GM18498 (cell line): ENCODE data around the gene IREB2.
"Not testable (repeated sequence)": the region's sequence is repeated elsewhere in the genome, so short reads cannot be mapped to it uniquely, and the experiment has no call there.

Experiments used
- ATAC-seq: cut with Tn5 transposase; IDR thresholded peaks from one replicate; pipeline ENCODE4 v1.9.1; 2021; ENCODE audit warnings: mild to moderate bottlenecking, moderate library complexity; ENCODE audit not compliant: unreplicated experiment

IREB2 gene

DNA sequence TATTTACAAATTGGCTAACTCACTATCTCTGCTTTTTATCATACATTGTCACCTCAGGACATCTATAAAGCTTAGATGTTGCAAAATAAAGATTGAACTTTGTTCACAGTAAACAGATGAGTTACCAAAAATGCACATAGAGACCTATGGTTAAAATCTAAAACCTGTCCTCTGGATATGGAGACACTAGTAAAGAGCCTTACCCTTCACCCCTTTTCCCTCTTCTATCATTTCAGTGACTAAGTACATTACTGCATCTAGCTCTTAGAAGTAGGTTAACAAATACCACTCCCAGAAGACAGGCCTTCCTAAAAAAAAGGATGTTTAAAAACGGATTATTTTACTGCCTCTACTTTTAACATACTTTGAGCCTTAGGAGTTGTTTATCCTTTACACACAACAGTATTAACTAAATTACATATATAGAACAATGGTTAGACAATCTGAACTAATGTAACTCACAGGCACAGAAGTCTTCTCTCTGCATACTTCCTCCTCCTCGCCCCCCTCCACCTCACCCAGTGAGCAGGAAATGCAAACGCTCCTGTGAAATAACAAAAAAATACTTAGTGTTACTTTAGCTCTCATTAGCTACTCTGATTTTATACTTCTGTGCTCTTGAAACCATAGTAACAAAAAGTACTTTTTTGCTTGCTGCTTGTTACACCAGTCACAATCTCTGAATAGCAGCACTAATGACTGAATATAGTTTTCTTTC lies 23.3 kb downstream of the IREB2 start:
- no peak for ATAC-seq

DNA sequence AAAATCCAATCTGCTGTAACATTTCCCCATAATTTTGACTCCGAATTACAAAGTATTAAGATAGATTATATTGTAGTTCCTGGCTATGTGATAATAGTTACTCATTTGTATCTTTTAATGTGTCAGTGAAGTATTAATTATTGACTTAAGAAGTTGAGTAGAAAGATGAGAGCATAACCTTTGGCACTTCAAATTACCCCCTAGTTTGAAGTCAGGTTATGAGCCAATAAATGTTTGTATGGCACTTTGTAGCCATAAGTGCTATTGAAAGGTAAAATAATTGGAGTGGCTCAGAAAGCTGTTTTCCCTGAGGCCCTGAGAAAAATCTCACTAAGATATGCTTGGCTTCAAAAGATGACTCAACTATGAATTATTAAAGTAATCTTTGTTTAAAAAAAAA lies 31.0 kb downstream of the IREB2 start:
- ATAC-seq, result no peak

DNA sequence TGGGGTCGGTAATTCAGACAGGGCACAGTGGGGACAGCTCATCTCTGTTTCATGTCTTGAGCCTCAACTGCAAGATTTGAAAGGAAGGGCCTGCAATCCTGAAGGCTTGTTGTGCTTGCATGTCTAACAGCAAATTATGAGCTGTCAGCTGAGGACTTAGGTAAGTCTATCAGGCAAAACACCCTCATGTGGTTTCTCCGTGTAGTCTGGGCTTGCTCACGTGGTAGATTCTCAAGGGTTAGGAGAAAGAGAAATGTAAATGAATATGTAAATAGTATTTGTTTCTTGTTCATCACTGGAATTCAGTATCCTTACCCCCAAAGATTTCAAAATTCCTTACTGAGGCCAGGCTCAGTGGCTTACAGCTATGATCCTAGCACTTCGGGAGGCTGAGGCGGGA lies 39.3 kb downstream of the IREB2 start:
- ATAC-seq, result no peak

DNA sequence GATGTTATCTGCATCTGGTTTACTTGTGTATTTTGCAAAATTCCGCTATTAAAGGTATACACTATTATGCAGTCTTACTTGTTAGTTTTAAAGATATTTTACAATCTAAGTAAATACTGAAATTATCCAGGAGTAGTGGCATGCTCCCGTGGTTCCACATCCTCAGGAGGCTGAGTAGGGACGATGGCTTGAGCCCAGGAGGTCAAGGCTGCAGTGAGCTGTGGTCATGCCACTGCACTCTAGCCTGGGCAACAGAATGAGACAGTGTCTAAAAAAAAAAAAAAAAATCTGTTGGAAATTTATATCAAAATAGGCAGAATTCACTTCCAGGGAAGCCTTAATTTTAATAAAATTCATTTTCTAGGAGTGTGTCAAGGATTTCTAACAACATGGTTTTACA lies 41.6 kb downstream of the IREB2 start:
- no peak for ATAC-seq

DNA sequence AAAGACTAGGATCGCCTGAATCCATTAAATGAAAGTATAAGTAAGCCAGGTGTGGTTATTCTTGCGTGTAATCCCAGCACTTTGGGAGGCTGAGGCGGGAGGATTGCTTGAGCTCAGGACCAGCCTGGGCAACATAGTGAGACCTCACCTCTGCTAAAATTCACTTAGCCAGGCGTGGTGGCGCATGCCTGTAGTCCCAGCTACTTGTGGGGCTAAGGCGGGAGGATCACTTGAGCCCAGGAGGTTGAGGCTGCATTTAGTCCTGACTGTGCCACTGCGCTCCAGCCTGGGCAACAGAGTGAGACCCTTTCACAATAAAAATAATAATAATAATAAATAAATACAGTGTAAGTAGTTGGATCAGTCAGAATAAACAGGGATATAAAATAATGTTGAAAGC lies 43.9 kb downstream of the IREB2 start:
- no peak for ATAC-seq

DNA sequence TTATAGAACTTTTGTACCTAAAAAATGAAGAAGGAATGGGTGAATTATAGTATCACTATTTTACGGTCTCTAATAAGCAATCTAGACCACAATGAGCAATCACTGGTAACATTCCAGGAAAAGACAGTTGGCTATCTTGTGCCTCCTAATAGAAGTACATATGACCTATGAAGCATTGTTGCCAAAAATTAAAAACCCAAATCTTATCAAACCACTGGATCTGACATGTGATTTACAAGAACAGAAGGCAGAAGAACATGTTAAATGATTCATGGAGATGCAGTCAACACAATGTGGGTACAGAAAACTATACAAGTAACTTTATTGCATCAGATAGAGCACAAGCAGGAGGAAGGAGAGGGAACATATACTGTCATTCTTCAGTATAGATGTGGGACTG lies 54.9 kb downstream of the IREB2 start:
- no peak for ATAC-seq

DNA sequence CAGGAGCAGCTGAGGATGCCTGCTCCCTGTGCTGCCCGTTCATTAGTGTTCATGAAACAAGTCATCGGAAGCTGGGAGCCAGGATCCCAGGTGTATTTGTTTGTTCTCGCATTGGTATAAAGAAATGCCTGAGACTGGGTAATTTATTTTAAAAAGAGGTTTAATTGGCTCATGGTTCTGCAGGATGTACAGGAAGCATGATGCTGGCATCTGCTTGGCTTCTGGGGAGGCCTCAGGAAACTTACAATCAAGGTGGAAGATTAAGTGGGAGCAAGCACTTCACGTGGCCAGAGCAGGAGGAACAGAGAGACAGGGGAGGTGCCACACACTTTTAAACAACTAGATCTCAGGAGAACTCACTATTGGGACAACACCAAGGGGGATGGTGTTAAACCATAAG lies 63.8 kb downstream of the IREB2 start:
- no peak for ATAC-seq

DNA sequence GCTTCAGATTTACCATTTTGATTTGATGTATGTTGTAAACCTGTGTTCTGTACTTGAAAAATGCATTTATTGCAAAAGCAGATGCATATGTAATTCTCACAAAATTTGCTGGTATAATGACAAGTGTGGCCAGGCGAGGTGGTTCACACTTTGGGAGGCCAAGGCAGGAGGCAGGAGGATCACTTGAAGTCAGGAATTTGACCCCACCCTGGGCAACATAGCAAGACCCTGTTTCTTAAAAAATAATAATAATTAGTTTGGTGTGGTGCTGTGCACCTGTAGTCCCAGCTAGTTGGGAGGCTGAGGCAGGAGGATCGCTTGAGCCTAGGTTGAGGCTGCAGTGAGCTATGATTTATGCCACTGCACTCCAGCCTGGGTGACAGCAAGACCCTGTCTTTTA lies 64.6 kb downstream of the IREB2 start:
- ATAC-seq, result no peak

DNA sequence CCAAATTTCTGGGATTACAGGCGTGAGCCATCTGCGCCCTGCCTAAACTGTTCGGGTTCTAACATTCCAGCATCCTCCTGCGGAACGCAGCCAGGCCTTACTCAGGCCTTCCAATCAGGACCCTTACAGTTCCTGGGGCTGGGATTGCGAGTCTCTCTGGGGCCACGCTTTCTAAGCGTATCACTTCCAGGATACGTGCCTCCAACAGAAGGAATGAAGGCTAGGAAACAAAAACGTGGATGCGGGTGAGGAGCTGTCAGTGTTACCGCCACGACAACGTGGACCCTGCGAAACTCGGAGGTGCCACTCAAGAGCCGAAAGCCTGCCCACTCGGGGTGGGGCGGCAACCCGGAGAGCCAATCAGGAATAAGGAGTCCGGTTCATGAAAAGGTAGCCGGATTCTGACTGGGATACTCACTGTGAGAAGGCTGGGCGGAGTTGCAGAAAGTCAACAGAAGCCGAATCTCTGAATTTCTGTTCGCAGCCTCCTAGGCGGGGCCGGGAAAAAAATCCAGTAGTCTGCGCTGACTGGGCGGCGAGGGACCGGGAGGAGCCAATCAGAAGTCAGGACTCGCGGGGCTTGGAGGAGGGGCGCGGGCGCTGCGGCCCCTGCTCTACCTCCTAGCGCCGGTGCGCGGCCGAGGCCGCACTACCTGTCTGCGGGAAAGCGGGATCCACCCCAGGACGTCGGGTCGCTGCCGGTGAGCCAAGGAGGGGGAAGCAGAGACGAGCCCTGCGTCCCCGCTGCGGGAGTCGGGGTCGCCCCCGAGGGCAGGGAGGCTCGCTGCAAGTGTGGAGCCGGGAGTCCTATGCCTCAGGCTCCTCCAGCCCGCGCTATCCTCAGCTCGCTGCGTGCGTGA lies 69.2 kb downstream of the IREB2 start, which contains the start of gene HYKK:
Gene HYKK (plus strand): TSS at position 607 of the 860 bp plus-strand sequence. CDS start 5,512 bp downstream, outside the sequence.
- peak; percentile 86 for ATAC-seq

DNA sequence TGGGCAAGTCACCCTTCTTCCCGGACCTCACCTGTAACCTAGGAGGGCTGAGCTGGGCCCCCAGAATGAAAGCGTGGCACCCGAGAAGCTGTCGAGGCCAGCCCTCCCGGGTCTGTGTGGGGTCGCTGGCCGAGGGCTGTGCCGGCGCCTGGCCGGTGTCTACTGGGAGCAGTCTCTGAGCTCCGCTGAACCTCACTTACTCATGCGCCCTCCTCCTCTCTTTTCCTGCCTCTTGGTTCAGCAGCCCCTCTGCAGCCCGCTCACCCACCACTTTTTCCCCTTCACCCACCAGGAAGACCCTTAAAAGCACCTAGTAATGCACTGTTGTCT lies 69.8 kb downstream of the IREB2 start:
- ATAC-seq, result no peak

DNA sequence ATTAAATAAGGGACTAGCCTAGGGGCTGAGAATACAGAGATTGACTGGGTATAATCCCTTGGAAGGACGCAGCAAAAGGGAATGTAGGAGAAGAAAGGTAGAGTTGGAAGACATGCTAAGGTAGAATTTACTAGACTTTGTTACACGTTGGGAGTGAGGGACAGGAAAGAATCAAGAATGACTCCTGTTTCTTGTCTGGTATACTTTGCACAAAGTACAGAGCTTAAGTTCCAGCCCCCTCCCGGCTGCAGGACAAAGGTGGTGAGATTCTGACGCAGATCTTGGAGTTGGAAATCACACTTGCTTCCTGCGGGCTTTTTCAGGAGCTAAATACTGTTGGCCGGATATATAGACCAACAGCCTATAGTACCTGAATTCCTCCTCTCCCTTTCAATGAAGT lies 70.3 kb downstream of the IREB2 start:
- no peak for ATAC-seq

DNA sequence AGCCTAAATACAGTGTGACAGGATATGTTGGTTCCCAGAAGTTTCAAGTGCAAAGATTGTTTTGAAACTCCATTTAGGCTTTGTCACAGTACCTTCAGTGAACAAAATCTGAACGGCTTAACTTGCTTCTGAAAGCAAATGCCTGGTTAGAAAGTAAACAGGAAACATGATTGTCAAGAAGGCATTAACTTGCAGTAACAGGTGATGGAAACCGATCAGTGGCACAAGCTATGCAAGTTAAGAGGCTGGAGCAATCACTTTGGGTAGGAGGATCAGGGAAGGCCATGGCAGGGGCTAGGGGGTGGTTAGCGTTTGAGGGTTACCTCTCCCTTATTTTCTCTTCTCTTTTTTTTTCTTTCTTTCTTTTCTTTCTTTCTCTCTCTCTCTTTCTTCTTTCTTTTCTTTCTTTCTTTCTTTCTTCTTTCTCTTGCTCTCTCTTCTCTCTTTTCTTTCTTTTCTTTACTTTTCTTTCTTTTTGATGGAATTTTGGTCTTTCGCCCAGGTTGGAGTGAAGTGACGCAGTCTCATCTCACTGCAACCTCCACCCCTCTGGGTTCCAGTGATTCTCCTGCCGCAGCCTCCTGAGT lies 71.8 kb downstream of the IREB2 start:
- no peak for ATAC-seq

DNA sequence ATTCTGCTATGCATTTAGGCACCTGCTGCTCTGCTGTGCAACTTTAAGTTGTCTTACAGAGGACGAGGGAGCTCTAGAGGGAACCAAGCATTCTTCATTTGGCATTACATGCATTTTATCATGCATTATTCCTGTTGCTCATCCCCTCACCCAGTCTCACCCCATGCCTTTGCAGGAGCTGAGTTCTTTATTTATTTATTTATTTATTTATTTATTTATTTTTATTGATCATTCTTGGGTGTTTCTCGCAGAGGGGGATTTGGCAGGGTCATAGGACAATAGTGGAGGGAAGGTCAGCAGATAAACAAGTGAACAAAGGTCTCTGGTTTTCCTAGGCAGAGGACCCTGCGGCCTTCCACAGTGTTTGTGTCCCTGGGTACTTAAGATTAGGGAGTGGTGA lies 82.0 kb downstream of the IREB2 start:
- not testable (repeated sequence) for ATAC-seq

DNA sequence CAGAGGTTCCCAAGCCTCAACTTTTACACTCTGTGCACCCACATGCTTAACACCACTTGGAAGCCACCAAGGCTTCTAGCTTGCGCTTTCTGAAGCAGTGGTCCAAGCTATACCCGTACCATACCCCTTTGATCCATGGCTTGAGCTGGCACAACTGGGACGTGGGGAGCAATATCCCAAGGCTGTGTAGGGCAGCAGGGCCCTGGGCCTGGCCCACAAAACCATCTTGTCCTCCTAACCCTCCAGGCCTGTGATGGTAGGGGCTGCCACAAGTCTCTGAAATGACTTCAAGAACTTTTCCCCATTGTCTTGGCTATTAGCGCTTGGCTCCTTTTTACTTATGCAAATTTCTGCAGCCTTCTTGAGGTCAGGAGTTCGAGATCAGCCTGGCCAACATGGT lies 86.2 kb downstream of the IREB2 start:
- ATAC-seq, result no peak

DNA sequence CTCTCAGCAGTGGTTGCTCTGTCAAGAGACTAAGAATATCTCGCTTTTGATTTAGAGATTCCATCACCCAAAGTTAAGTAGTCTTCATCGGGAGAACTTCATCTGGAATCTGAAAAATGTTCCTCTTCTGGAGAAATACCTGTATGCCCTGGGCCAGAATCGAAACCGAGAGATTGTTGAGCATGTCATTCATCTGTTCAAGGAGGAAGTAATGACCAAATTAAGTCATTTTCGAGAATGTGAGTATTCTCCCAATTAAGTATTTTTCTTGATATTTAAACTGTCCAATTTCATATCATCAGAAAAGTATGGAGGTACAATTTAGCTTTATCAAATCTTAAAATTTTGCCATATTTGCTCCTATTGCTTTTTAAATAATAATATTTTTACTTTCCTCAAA lies 89.3 kb downstream of the IREB2 start:
- ATAC-seq, result no peak

DNA sequence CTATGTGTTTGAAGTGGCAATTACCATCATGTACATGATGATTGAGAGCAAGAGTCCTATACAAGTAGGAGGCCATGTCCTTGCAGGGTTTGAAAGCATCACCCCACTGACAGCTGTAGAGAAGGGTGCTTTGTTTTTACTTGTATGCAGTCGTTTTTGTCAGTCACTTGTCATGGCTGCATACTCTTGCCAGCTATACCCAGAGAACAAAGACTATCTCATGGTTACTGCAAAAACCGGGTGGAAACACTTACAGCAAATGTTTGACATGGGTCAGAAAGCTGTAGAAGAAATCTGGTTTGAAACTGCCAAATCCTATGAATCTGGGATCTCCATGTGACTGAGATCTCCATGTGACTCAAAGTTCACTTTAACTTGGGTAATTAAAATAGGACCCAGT lies 95.3 kb downstream of the IREB2 start:
- ATAC-seq, result no peak

DNA sequence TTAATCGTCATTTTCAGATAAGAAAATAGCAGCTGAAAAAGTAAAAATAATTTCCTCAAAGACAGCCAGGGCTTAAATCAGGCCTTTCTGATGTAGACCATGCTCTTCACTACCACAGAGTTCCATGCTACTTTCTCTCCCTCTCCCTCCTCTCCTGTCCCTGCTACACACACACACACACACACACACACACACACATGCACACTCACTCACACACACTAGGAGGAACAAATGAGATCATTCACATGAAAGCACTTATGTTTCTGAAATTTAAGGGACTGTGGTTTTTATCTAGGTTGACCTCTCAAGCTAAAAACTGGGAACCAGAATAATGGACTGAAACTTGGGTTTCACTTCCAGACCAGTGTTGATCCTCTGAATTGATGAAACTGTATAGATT lies 98.1 kb downstream of the IREB2 start:
- ATAC-seq, result no peak

DNA sequence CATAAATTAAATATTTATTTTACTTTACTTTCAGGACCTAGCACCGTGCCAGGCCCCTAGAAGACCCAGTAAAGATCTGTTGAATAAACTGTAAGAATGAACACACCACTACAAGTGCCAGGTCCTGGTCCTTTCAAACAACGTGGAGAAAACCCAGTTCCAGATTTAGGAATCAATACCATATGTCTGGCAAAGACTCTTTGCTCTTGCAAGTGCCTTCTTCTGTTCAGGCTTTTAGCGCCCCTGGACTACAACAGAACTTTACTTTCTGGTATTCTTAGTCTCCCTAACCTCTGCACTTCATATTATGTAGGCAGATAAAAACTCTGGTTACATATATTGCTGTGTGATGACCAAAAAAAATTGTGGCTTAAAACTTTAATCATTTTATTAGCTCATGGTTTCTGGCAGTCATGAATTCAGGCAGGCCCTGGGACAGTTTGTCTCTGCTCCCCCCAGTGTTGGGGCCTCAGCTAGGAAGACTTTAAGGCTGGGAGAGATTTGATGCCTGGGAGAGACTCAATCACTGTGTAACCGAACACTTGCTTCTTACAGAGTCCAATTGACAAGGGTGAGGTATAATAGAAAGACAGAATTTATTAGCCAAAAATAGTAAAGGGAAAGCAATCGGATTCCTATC lies 99.4 kb downstream of the IREB2 start:
- ATAC-seq, result no peak

DNA sequence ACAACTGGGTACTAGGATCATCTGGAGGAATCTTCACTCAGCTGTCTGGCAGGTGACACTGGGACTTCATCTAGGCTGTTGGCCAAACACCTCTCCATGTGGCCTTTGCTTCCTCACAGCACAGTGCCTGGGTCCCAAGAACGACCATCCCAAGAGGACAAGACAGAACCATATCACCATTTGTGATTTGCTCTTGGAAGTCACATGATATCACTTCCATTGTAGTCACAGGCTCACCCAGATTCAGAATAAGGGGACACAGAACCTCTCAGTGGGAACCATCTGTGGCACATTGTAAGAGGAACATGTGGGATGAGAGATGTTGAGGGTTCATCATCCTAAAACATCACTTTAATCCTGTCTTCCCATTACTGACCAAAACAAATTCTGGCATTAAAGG lies 100.3 kb downstream of the IREB2 start:
- ATAC-seq, result no peak

DNA sequence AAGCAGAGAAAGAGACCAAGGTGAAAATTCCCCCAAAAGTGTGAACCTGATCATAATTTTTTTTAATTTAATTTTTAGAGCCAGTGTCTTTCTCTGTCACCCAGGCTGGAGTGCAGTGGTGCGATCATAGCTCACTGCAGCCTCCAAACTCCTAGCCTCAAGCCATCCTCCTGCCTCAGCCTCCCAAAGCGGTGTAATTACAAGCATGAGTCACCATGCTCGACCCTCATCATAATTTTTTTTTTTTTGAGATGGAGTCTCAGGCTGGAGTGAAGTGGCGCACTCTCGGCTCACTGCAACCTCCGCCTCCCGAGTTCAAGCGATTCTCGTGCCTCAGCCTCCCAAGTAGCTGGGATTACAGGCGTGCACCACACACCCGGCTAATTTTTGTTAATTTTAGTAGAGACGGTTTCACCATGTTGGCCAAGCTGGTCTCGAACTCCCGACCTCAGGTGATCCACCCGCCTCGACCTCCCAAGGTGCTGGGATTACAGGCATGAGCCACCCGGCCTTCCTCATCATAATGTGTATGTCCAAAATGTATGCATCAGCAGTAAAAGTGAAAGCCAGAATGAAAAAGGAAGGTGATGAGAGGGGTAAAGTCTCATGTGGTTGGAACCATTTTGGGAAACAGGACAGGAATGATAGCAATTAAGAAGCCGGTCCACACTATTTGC lies 101.6 kb downstream of the IREB2 start:
- peak; percentile 7 for ATAC-seq
